ENCODE measurements around the gene KANSL1.
"Not testable (repeated sequence)": the region's sequence is repeated elsewhere in the genome, so short reads cannot be mapped to it uniquely, and the experiment has no call there.

Gene KANSL1

DNA sequence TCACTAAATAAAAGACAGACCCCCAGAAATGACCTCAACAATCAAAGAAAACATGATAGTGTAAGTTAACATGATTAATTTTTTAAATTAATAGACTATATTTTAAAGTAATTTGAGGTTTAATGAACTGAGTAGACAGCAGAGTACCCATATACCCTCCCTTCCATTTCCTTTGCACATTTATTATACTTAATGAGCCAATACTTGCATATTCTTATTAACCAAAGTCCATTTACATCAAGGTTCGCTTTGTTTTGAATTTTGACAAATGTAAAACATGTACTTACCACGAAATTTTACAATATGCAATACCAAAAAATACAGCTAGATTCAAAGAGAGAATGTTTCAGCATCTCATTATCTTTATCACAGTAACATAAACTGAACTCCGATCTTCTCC is 72.7 kb downstream of the KANSL1 start:
- TF ChIP-seq, protein P1, sequence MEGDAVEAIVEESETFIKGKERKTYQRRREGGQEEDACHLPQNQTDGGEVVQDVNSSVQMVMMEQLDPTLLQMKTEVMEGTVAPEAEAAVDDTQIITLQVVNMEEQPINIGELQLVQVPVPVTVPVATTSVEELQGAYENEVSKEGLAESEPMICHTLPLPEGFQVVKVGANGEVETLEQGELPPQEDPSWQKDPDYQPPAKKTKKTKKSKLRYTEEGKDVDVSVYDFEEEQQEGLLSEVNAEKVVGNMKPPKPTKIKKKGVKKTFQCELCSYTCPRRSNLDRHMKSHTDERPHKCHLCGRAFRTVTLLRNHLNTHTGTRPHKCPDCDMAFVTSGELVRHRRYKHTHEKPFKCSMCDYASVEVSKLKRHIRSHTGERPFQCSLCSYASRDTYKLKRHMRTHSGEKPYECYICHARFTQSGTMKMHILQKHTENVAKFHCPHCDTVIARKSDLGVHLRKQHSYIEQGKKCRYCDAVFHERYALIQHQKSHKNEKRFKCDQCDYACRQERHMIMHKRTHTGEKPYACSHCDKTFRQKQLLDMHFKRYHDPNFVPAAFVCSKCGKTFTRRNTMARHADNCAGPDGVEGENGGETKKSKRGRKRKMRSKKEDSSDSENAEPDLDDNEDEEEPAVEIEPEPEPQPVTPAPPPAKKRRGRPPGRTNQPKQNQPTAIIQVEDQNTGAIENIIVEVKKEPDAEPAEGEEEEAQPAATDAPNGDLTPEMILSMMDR (conservative IDR thresholded peaks at IDR 0.05; ENCODE audit: low read depth, low read length) = no peak
- no peak for DNase-seq (ENCODE audit: low read depth)
- no peak overlapping the region for H3K4me3 ChIP-seq (ENCODE audit: low read depth, low read length)

DNA sequence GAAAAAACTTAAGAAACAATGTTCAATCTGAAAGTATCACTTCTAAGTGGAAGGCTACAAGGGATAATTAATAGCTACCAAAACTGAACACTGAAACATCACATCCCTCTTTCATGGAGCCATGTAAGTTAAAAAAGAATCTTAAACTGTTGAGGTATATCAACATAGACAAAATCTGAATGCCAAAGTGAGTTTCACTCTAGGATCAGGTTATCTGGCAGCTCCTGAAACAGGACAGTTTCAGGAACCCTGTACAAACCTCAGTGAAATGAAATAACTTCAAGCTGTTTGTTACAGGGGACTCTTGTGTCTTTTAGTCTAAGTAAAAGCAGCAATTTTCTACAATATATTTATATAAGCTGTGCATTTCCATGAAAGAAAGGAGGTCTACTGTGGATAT is 73.2 kb downstream of the KANSL1 start:
- DNase-seq (ENCODE audit: low read depth) = no peak
- TF ChIP-seq, protein P1 (conservative IDR thresholded peaks at IDR 0.05; ENCODE audit: low read depth, low read length) = no peak
- no peak overlapping the region for H3K4me3 ChIP-seq (ENCODE audit: low read depth, low read length)

DNA sequence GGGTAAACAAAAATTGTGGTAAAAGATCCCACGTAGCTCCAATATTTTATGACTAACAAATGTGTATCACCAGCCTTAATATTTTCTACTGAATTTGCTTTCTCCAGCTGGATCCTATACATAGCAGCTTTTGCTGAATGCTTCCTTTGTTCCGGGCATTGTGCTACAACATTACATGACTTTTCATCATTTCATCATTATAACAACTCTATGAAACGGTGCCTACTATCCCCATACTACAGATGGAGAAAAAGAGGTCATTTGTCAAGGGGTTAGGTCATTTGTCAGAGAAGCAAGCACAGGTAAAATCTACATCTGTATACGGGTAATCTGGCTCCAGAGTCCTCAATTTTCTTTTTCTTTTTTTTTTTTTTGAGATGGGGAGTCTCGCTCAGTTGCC is 74.3 kb downstream of the KANSL1 start:
- DNase-seq (ENCODE audit: low read depth) = no peak
- TF ChIP-seq, protein P1 (conservative IDR thresholded peaks at IDR 0.05; ENCODE audit: low read depth, low read length) = no peak
- H3K4me3 ChIP-seq (ENCODE audit: low read depth, low read length) = no peak overlapping the region

DNA sequence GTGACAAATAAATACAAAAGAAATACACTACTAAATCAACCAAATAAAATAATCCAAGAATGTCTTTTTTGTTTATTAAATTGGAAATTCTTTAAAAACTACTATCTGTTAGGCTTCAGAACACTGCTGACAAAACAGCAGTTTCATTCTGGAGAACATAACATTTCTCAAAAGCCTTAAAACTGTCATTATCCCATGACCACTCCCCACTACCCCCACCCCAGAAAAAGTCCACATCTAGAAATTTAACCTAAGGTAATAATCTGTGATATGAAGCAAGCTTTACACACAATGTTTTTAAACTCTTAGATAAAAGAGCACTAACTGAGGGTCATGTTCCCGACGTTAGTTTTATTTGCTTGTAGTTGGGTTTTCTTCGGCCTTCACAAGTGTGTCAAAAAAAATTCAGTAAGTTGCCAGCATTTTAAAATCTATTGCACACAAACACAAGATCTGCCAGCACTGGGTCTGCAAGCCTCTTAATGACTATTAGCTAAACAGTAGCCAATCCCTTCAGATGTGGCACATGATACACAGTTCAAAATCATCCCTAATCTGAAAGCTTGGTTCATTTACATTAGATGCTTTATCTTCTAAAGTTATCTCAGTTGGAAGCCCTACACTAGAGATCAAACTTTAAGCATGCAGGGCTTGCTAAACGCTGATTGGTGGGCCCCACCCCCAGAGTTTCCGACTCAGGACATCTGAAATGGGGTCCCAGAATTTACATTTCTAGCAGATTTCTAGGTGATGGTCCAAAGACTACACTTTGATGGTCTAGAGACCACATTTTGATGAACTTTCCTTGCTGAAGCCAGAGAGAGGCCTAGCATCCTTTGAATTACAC is 75.2 kb downstream of the KANSL1 start:
- H3K4me3 ChIP-seq (ENCODE audit: low read depth, low read length) = no peak overlapping the region
- TF ChIP-seq, protein P1 (conservative IDR thresholded peaks at IDR 0.05; ENCODE audit: low read depth, low read length) = no peak
- DNase-seq (ENCODE audit: low read depth) = no peak

DNA sequence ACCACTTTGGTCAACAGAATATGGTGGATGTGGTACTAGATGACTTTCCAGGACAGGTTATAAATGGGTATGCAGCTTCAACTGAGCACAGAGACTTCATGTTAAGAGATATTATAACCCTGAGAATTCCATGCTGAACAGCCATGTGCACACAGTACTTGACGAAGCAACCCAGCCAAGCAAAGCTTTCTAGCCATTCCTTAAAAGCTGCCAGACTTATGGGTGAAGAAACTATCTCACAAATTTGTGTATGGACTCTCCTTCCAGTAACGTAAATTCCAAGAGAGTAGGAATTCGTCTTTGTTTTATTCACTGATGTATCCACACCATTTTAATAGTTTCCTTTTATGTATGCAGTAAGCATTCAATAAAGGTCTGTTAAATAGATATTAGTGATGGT is 76.1 kb downstream of the KANSL1 start:
- TF ChIP-seq, protein P1 (conservative IDR thresholded peaks at IDR 0.05; ENCODE audit: low read depth, low read length) = no peak
- DNase-seq (ENCODE audit: low read depth) = no peak
- H3K4me3 ChIP-seq (ENCODE audit: low read depth, low read length) = no peak overlapping the region

DNA sequence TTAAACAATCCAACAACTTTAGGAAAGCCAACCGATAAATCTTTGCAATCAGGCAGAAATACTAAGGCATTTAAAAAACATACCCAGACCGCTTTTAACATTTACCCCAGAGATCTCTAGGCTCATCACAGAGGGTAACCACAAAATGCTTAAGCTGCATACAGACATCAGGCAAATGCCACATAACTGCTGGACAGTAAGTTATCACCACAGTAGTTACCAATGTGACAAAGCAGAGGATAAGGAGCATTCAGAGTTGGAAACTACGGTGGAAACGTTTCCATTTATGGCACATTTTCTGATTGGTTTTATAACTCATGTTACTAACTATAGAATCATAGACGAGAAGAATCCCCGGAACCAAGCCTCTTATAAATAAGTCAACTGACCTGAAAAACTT is 77.5 kb downstream of the KANSL1 start:
- DNase-seq (ENCODE audit: low read depth) = no peak
- TF ChIP-seq, protein P1 (conservative IDR thresholded peaks at IDR 0.05; ENCODE audit: low read depth, low read length) = no peak
- no peak overlapping the region for H3K4me3 ChIP-seq (ENCODE audit: low read depth, low read length)

DNA sequence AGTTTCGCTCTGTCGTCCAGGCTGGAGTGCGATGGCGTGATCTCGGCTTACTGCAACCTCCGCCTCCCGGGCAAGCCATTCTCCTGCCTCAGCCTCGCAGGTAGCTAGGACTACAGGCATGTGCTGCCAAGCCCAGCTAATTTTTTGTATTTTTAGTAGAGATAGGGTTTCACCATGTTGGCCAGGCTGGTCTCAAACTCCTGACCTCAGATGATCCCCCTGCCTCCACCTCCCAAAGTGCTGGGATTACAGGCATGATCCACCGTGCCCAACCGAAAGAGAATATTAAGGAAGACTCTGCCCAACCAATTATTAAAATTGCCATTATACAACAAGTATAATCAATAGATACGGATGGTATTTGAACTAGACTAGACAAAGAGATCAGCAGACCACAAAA is 82.0 kb downstream of the KANSL1 start:
- not testable (repeated sequence) for H3K4me3 ChIP-seq (ENCODE audit: low read depth, low read length); DNase-seq (ENCODE audit: low read depth)
